DOHH2 (cell line): ENCODE results near the gene URI1.

Experiments used
- EZH2phosphoT487 ChIP-seq: fragments of 200-600 bp; sonication (generic); IDR thresholded peaks from 2 replicates; pipeline ENCODE4 v1.6.1; 2017; ENCODE audit warnings: borderline replicate concordance, mild to moderate bottlenecking, antibody characterized with exemption, low read length, moderate library complexity, mixed read lengths
- TF ChIP-seq, protein P1 (sequence below): fragments of 200-600 bp; sonication (generic); IDR thresholded peaks from one replicate; pipeline ENCODE4 v1.5.1; 2014; ENCODE audit warnings: antibody characterized with exemption, mild to moderate bottlenecking, low read depth, low read length; ENCODE audit not compliant: poor library complexity, severe bottlenecking

GRCh38 chr19:29956855-29957254 is 14.8 kb downstream of the URI1 start:
- TF ChIP-seq, protein P1, sequence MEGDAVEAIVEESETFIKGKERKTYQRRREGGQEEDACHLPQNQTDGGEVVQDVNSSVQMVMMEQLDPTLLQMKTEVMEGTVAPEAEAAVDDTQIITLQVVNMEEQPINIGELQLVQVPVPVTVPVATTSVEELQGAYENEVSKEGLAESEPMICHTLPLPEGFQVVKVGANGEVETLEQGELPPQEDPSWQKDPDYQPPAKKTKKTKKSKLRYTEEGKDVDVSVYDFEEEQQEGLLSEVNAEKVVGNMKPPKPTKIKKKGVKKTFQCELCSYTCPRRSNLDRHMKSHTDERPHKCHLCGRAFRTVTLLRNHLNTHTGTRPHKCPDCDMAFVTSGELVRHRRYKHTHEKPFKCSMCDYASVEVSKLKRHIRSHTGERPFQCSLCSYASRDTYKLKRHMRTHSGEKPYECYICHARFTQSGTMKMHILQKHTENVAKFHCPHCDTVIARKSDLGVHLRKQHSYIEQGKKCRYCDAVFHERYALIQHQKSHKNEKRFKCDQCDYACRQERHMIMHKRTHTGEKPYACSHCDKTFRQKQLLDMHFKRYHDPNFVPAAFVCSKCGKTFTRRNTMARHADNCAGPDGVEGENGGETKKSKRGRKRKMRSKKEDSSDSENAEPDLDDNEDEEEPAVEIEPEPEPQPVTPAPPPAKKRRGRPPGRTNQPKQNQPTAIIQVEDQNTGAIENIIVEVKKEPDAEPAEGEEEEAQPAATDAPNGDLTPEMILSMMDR, result no peak
- TF ChIP-seq EZH2phosphoT487, result no peak
